Ovary (tissue), 3 donors: Measurements from ENCODE around the gene HHAT.

ENCODE experiments used
- CTCF ChIP-seq, 3 donors: fragments of 450-650 bp in 2 of 3; fragments of 200-600 bp in 1 of 3; IDR thresholded peaks; one replicate each; pipeline versions ENCODE4 v1.5.1 to v1.8.0; 2016 to 2022; ENCODE audit warnings: antibody characterized with exemption in 3 of 3, mild to moderate bottlenecking in 1 of 3
- EP300 ChIP-seq: sonication (generic); formaldehyde crosslinking; IDR thresholded peaks from one replicate; pipeline ENCODE4 v1.6.1; 2017; ENCODE audit warnings: antibody characterized with exemption
- donor health status: DM: no; HTN: no; CAD: no.

- TF ChIP-seq CTCF (IDR thresholded peaks at IDR 0.05) (no peak), EP300 (no peak)
These were observed 148.7 kb downstream of the HHAT start for GRCh38 chr1:210477328-210477924.
